Keratinocyte (primary cell): Measurements from ENCODE around the gene MED12L. TPM values are rescaled to one million over a fixed set of nuclear protein-coding genes. Genes with fewer than 3 reads are reported as not detected.

Experiments used
- DNase-seq: peaks from one replicate; pipeline ENCODE4 v3.0.0-alpha.2; 2011; ENCODE audit warnings: low read depth, missing footprints, low spot score
- FAIRE-seq: peaks from 2 replicates; lab custom pipeline; 2011; peaks lifted over from hg19 to GRCh38; lab: Jason Lieb, UNC
- H2AFZ ChIP-seq: 2 replicates; pipeline ENCODE4 v1.6.0; 2012; ENCODE audit warnings: low read length, control low read depth, inconsistent platforms; ENCODE audit not compliant: control insufficient read depth
- H3K27ac ChIP-seq: 2 replicates; pipeline ENCODE4 v1.5.1; 2011; ENCODE audit warnings: low read length; ENCODE audit not compliant: control insufficient read depth, insufficient read depth
- H3K27me3 ChIP-seq: 3 replicates; pipeline ENCODE4 v1.6.0; 2011; ENCODE audit warnings: low read length; ENCODE audit not compliant: control insufficient read depth, insufficient read depth; ENCODE audit errors: extremely low read depth
- H3K36me3 ChIP-seq, 2 experiments: 2 replicates in 1 of 2; 3 replicates in 1 of 2; pipeline ENCODE4 v1.5.1; 2011; ENCODE audit warnings: low read length in 2 of 2, mild to moderate bottlenecking in 1 of 2; ENCODE audit not compliant: control insufficient read depth in 2 of 2, insufficient read depth in 2 of 2; ENCODE audit errors: extremely low read depth in 1 of 2
- H3K4me1 ChIP-seq: 3 replicates; pipeline ENCODE4 v1.5.1; 2011; ENCODE audit warnings: low read length; ENCODE audit not compliant: control insufficient read depth, insufficient read depth; ENCODE audit errors: extremely low read depth
- H3K4me2 ChIP-seq: 3 replicates; pipeline ENCODE4 v1.6.0; 2011; ENCODE audit warnings: low read depth, low read length; ENCODE audit not compliant: control insufficient read depth, insufficient read depth; ENCODE audit errors: extremely low read depth
- H3K4me3 ChIP-seq, 3 experiments: fragments of 200-600 bp in 1 of 3; sonication (generic) in 1 of 3; 2 replicates in 2 of 3; 3 replicates in 1 of 3; pipeline ENCODE4 v1.5.1; 2011 to 2016; ENCODE audit warnings: low read length in 3 of 3, mild to moderate bottlenecking in 3 of 3, control low read depth in 2 of 3, inconsistent platforms in 1 of 3, low read depth in 1 of 3, mixed read lengths in 1 of 3, mixed run types in 1 of 3, moderate library complexity in 1 of 3; ENCODE audit not compliant: control insufficient read depth in 2 of 3, insufficient read depth in 2 of 3; ENCODE audit errors: extremely low read depth in 1 of 3
- H3K79me2 ChIP-seq: 2 replicates; pipeline ENCODE4 v1.6.0; 2012; ENCODE audit warnings: low read length; ENCODE audit not compliant: control insufficient read depth, insufficient read depth
- H3K9ac ChIP-seq: 3 replicates; pipeline ENCODE4 v1.6.0; 2011; ENCODE audit warnings: low read length; ENCODE audit not compliant: control insufficient read depth, insufficient read depth; ENCODE audit errors: extremely low read depth
- H3K9me1 ChIP-seq: 3 replicates; pipeline ENCODE4 v1.6.0; 2011; ENCODE audit warnings: low read length; ENCODE audit not compliant: control insufficient read depth, insufficient read depth; ENCODE audit errors: extremely low read depth
- H3K9me3 ChIP-seq: 2 replicates; pipeline ENCODE4 v1.5.1; 2012; ENCODE audit warnings: low read depth, low read length; ENCODE audit not compliant: control insufficient read depth
- H4K20me1 ChIP-seq: 3 replicates; pipeline ENCODE4 v1.6.0; 2011; ENCODE audit warnings: low read length; ENCODE audit not compliant: control insufficient read depth, insufficient read depth; ENCODE audit errors: extremely low read depth
- EZH2 ChIP-seq: IDR thresholded peaks from one replicate; pipeline ENCODE4 v1.6.1; 2012; ENCODE audit warnings: inconsistent platforms, mild to moderate bottlenecking, low read length, moderate library complexity
- dilution Hi-C: fragments of 300-500 bp; cut with MboI; formaldehyde crosslinking; loops from one replicate; pipeline ENCODE4 v1.7.0; 2020; ENCODE audit warnings: low sequenced_read_pairs; ENCODE audit not compliant: extremely low pct_ligation_motif_present
- polyA plus RNA-seq, 5 experiments: library from polyadenylated mRNA; depleted of rRNA in 3 of 5; stranded (reverse) in 3 of 5; stranded (forward) in 1 of 5; unstranded in 1 of 5; fragments of >200 nt; gene quantifications; 1 replicate in 1 of 5; 2 replicates in 3 of 5; 3 replicates in 1 of 5; pipeline versions ENCODE4 v1.2.1 to v1.2.3, GENCODE V29; 2011 to 2012; ENCODE audit warnings: missing spikeins in 2 of 5, low read depth in 1 of 5, low replicate concordance in 1 of 5
- TF ChIP-seq, protein P1 (sequence below), 3 experiments: IDR thresholded peaks in 1 of 3; conservative IDR thresholded peaks in 1 of 3; optimal IDR thresholded peaks in 1 of 3; 2 replicates in 2 of 3; 3 replicates in 1 of 3; pipeline versions ENCODE3 to v1.5.1; 2011; ENCODE audit warnings: low read length in 3 of 3, mild to moderate bottlenecking in 3 of 3, moderate library complexity in 2 of 3, control low read depth in 1 of 3, inconsistent platforms in 1 of 3; ENCODE audit not compliant: insufficient read depth in 2 of 3; ENCODE audit errors: extremely low read depth in 1 of 3

The MED12L gene
- polyA plus RNA-seq, 1 donor (not counting 4 experiments of a cell fraction or from before 2014, with no cell fraction given) = 0.04 TPM

DNA sequence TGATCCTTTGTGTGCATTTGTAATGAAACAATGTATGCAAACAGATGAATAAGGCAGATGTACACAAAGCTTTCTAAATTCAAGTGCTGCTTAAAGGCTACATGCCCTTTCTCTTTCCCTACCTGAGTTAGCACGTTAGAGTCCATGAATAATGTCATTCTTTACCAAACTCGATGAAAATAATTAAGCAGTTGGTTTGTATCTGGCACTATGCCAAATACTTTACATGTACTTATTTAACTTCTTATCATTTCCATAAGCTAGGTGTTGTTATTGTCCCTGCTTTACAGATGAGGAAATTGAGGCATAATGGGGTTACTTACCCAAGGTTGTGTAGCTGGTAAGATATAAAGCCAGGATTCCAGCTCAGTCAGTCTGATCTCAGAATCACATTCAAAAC lies 115.1 kb downstream of the MED12L start:
- H3K36me3 ChIP-seq = no peaks in the 10 kb centered on the region
- no peak overlapping the region for H2AFZ ChIP-seq
- H3K79me2 ChIP-seq = no peaks in the 10 kb centered on the region
- no peak overlapping the region for H3K27ac ChIP-seq
- DNase-seq = no peak
- H3K4me3 ChIP-seq = no peak overlapping the region
- H3K4me2 ChIP-seq = no peak overlapping the region
- no peaks in the 10 kb centered on the region for H3K9me1 ChIP-seq
- no peaks in the 10 kb centered on the region for H4K20me1 ChIP-seq
- H3K27me3 ChIP-seq = no peaks in the 10 kb centered on the region
- TF ChIP-seq, protein P1, sequence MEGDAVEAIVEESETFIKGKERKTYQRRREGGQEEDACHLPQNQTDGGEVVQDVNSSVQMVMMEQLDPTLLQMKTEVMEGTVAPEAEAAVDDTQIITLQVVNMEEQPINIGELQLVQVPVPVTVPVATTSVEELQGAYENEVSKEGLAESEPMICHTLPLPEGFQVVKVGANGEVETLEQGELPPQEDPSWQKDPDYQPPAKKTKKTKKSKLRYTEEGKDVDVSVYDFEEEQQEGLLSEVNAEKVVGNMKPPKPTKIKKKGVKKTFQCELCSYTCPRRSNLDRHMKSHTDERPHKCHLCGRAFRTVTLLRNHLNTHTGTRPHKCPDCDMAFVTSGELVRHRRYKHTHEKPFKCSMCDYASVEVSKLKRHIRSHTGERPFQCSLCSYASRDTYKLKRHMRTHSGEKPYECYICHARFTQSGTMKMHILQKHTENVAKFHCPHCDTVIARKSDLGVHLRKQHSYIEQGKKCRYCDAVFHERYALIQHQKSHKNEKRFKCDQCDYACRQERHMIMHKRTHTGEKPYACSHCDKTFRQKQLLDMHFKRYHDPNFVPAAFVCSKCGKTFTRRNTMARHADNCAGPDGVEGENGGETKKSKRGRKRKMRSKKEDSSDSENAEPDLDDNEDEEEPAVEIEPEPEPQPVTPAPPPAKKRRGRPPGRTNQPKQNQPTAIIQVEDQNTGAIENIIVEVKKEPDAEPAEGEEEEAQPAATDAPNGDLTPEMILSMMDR (optimal IDR thresholded peaks at IDR 0.05 in 1 of 3, IDR thresholded peaks at IDR 0.05 in 1 of 3, conservative IDR thresholded peaks at IDR 0.05 in 1 of 3; ENCODE audit: extremely low read depth in 1 of 3, insufficient read depth in 2 of 3, low read length in 3 of 3) = no peak
- no peak for TF ChIP-seq EZH2
- no peaks in the 10 kb centered on the region for H3K4me1 ChIP-seq
- no peak overlapping the region for H3K9ac ChIP-seq
- H3K9me3 ChIP-seq = no peaks in the 10 kb centered on the region
- FAIRE-seq = no peak
- dilution Hi-C loops = no loop called here

DNA sequence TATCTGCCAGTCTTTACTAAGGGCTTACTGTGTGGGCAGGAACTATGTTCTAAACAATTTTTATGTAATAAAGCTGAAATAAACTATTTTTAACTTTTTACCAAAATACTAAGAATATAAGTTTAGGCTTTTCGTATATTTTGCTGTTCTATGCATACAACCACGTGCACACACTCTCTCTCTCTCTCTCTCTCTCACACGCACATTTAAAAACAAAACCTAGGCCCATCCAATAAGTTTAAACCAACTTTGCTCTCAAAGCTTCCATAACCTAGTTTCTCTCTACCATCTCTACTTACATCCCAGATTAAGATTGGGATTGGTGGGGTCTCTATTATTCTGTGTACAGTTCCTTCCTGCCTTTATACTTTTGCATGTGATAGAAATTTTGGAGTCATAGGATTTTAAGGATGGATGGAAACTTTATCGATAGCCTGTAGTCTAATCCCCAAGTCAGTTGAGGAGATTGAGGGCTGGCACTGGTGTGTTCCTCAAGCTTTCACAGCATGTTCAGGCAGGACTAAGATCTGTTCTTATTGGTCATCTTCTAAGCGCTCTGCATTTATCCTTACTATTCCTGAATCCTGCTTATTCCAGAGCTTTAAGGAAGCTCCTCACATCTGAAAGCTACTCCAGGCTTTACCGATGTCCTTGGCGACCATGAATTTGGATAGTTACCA lies 115.7 kb downstream of the MED12L start:
- dilution Hi-C loops = no loop called here
- no peak overlapping the region for H2AFZ ChIP-seq
- H3K4me3 ChIP-seq = no peak overlapping the region
- no peaks in the 10 kb centered on the region for H3K9me1 ChIP-seq
- TF ChIP-seq, protein P1 (optimal IDR thresholded peaks at IDR 0.05 in 1 of 3, IDR thresholded peaks at IDR 0.05 in 1 of 3, conservative IDR thresholded peaks at IDR 0.05 in 1 of 3; ENCODE audit: extremely low read depth in 1 of 3, insufficient read depth in 2 of 3, low read length in 3 of 3) = no peak
- TF ChIP-seq EZH2 = no peak
- no peaks in the 10 kb centered on the region for H3K4me1 ChIP-seq
- no peaks in the 10 kb centered on the region for H3K36me3 ChIP-seq
- no peak overlapping the region for H3K9ac ChIP-seq
- no peaks in the 10 kb centered on the region for H4K20me1 ChIP-seq
- DNase-seq (no peak), FAIRE-seq (no peak)
- no peak overlapping the region for H3K4me2 ChIP-seq
- H3K9me3 ChIP-seq = no peaks in the 10 kb centered on the region
- H3K27me3 ChIP-seq = no peaks in the 10 kb centered on the region
- H3K79me2 ChIP-seq = no peaks in the 10 kb centered on the region
- H3K27ac ChIP-seq = no peak overlapping the region
